Amniotic stem cell (primary cell): ENCODE measurements around the gene AHNAK.
"Not testable (repeated sequence)": the region's sequence is repeated elsewhere in the genome, so short reads cannot be mapped to it uniquely, and the experiment has no call there.

ENCODE experiments used
- DNase-seq: peaks from one replicate; lab custom pipeline; 2025; lab: John Stamatoyannopoulos, UW

The AHNAK gene

GRCh38 chr11:62535802-62536201 lies 10.8 kb downstream of the AHNAK start:
- no peak for DNase-seq

GRCh38 chr11:62534779-62535545 lies 11.6 kb downstream of the AHNAK start:
- no peak for DNase-seq

GRCh38 chr11:62532096-62532495 lies 14.5 kb downstream of the AHNAK start:
- no peak for DNase-seq

- DNase-seq = no peak
These were observed 29.8 kb downstream of the AHNAK start for GRCh38 chr11:62516736-62517371.

- DNase-seq = no peak
These were observed 32.5 kb downstream of the AHNAK start for GRCh38 chr11:62514151-62514550.

- no peak for DNase-seq
These were observed 33.0 kb downstream of the AHNAK start for GRCh38 chr11:62513626-62514025.

- no peak for DNase-seq
These were observed 33.6 kb downstream of the AHNAK start for GRCh38 chr11:62512961-62513360.

- DNase-seq = peak; percentile 65
These were observed 38.1 kb downstream of the AHNAK start for GRCh38 chr11:62508336-62509058.

GRCh38 chr11:62507125-62507422 lies 39.5 kb downstream of the AHNAK start:
- DNase-seq = no peak

GRCh38 chr11:62506413-62507124 lies 40.0 kb downstream of the AHNAK start:
- DNase-seq = no peak

GRCh38 chr11:62505440-62506091 lies 41.0 kb downstream of the AHNAK start:
- DNase-seq = no peak

- no peak for DNase-seq
These were observed 41.6 kb downstream of the AHNAK start for GRCh38 chr11:62505059-62505439.

- DNase-seq = no peak
These were observed 42.2 kb downstream of the AHNAK start for GRCh38 chr11:62504158-62504973.

- no peak for DNase-seq
These were observed 44.4 kb downstream of the AHNAK start for GRCh38 chr11:62502030-62502730.

GRCh38 chr11:62501432-62501891 lies 45.1 kb downstream of the AHNAK start:
- DNase-seq = no peak

GRCh38 chr11:62500650-62501030 lies 46.0 kb downstream of the AHNAK start:
- no peak for DNase-seq

GRCh38 chr11:62499944-62500649 lies 46.5 kb downstream of the AHNAK start:
- no peak for DNase-seq

GRCh38 chr11:62499311-62499943 lies 47.2 kb downstream of the AHNAK start:
- DNase-seq = not testable (repeated sequence)
